GM12875 (cell line): ENCODE data around the gene ARHGEF28.

Experiments used
- H3K4me3 ChIP-seq: one replicate; pipeline ENCODE4 v1.5.1; 2011; ENCODE audit warnings: low read depth, low read length, control low read depth
- TF ChIP-seq, protein P1 (sequence below): IDR thresholded peaks from 2 replicates; pipeline ENCODE4 v1.5.1; 2011; ENCODE audit warnings: low read depth, mild to moderate bottlenecking, control low read depth, inconsistent platforms, low read length, moderate library complexity, borderline replicate concordance; ENCODE audit not compliant: insufficient read depth

ARHGEF28 gene

GRCh38 chr5:73883646-73884045 lies 257.6 kb downstream of the ARHGEF28 start:
- TF ChIP-seq, protein P1, sequence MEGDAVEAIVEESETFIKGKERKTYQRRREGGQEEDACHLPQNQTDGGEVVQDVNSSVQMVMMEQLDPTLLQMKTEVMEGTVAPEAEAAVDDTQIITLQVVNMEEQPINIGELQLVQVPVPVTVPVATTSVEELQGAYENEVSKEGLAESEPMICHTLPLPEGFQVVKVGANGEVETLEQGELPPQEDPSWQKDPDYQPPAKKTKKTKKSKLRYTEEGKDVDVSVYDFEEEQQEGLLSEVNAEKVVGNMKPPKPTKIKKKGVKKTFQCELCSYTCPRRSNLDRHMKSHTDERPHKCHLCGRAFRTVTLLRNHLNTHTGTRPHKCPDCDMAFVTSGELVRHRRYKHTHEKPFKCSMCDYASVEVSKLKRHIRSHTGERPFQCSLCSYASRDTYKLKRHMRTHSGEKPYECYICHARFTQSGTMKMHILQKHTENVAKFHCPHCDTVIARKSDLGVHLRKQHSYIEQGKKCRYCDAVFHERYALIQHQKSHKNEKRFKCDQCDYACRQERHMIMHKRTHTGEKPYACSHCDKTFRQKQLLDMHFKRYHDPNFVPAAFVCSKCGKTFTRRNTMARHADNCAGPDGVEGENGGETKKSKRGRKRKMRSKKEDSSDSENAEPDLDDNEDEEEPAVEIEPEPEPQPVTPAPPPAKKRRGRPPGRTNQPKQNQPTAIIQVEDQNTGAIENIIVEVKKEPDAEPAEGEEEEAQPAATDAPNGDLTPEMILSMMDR: no peak
- no peak overlapping the region for H3K4me3 ChIP-seq

DNA sequence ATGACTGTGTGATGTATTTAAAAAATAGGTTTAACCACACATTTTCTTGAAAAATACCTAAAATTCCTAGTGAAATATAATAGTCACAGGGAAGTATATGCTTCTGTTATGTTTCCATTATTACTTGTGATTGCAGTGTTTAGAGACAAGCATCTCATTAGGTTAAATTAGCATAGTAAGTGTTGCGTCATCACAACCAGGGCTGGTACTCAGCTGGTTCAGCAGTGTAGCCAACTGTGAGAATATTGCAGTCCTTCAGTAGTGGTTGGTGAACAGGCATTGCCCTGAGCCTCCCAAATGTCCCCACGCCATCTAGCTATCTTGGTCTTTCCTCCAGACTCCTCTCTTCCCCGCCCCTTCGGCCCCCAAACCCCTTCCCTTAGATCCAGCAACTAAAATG lies 261.7 kb downstream of the ARHGEF28 start:
- TF ChIP-seq, protein P1: no peak
- no peak overlapping the region for H3K4me3 ChIP-seq

- TF ChIP-seq, protein P1: no peak
- H3K4me3 ChIP-seq: no peak overlapping the region
Measured at GRCh38 chr5:73890569-73890968, 264.6 kb downstream of the ARHGEF28 start.

DNA sequence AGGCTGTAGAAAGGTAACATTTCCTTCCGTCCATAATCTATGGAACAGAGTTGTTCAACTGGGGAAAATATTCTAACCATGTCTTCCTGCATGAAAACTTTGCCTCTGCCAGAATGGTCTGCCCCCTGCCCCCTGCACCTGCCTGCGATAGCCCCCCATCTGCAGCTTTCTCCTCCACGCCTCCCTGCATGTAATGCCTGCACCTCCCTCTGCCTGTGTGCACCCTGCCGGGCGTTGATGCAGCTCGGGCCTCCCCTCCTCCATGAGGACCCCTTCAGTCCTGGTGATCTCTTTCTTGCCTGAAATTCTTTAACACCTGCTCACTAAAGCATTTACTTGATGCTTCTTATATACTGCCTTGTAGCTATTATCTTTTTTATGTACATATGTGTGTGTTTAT lies 266.2 kb downstream of the ARHGEF28 start:
- H3K4me3 ChIP-seq: no peak overlapping the region
- TF ChIP-seq, protein P1: no peak

DNA sequence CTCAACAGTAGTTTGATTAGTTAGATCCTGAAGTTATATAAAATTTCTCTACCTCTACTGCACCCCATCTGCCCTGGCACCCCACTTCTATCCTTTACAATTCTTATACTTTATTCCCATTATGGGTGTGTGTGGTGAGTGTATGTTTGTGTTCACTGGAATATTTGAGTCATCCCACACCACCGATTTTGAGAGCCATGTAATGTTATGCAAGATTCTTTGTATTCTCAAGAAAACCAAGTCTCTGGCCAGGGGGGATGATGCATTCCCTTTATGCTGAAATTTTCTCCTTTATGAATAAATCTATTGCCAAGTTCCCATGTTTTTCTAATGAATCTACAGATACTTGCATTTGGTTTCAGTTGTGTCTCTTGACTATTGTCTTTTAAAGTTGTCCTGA lies 266.8 kb downstream of the ARHGEF28 start:
- TF ChIP-seq, protein P1: no peak
- no peak overlapping the region for H3K4me3 ChIP-seq

DNA sequence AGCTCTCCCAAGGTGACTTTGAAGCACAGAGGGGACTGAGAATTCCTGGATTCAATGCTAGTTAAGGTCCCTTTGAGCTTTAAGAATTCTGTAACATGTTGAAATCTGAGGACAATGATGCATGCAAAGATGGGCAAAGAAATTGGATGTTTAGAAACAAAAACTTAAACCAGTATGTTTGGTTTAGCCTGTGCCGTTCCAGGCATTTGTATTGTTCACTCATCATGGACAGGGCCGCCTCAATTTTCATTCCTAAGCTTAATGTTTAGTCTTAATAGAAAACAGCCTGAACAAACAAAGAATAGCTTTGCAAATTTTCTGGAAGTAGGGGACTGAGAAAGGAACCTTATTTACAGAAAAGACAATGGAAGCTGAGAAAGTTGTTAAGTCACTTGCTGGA lies 267.8 kb downstream of the ARHGEF28 start:
- TF ChIP-seq, protein P1: no peak
- H3K4me3 ChIP-seq: no peak overlapping the region

DNA sequence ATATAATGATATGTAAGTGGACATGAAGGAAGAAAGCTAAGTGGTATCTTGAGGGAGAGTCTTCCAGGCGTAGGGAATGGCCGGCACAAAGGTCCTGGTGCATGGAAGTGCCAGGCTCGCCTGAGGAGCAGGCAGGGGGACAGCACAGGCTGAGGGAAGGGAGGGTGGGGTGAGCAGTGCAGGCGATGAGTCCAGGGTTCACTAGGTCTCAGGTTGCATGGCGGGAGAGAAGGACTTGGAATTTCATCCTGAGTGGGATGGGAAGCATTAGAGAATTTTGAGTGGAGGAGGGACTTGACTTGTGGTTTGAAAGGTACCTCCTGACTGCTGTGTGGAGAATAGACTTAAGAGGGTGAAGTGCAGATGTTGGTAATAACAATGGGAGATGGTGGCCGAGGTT lies 268.9 kb downstream of the ARHGEF28 start:
- TF ChIP-seq, protein P1: no peak
- H3K4me3 ChIP-seq: no peak overlapping the region
